T-helper 2 cell treated with Interferon-gamma antibody and Interleukin-4, amounts not matched to agents 5 μg/mL and 100 μg/mL, for 36 hours (primary cell): ENCODE results near the gene BCLAF1.

Source experiments
- DNase-seq: peaks from one replicate; pipeline ENCODE4 v3.0.0; 2021; ENCODE audit warnings: low spot score
- H3K27ac Mint-ChIP-seq: one replicate; pipeline ENCODE4 v1.8.0; 2021; ENCODE audit warnings: mild to moderate bottlenecking, mixed read lengths
- H3K27me3 Mint-ChIP-seq: one replicate; pipeline ENCODE4 v1.8.0; 2021; ENCODE audit warnings: low read depth, mixed read lengths
- H3K36me3 Mint-ChIP-seq: one replicate; pipeline ENCODE4 v1.8.0; 2021; ENCODE audit warnings: low read depth, mixed read lengths
- H3K4me1 Mint-ChIP-seq: one replicate; pipeline ENCODE4 v1.8.0; 2021; ENCODE audit warnings: low read depth, mixed read lengths
- H3K4me3 Mint-ChIP-seq: one replicate; pipeline ENCODE4 v1.8.0; 2022; ENCODE audit warnings: mild to moderate bottlenecking, moderate library complexity, mixed read lengths
- H3K9me3 Mint-ChIP-seq: one replicate; pipeline ENCODE4 v1.8.0; 2021; ENCODE audit warnings: mixed read lengths

BCLAF1 gene

DNA sequence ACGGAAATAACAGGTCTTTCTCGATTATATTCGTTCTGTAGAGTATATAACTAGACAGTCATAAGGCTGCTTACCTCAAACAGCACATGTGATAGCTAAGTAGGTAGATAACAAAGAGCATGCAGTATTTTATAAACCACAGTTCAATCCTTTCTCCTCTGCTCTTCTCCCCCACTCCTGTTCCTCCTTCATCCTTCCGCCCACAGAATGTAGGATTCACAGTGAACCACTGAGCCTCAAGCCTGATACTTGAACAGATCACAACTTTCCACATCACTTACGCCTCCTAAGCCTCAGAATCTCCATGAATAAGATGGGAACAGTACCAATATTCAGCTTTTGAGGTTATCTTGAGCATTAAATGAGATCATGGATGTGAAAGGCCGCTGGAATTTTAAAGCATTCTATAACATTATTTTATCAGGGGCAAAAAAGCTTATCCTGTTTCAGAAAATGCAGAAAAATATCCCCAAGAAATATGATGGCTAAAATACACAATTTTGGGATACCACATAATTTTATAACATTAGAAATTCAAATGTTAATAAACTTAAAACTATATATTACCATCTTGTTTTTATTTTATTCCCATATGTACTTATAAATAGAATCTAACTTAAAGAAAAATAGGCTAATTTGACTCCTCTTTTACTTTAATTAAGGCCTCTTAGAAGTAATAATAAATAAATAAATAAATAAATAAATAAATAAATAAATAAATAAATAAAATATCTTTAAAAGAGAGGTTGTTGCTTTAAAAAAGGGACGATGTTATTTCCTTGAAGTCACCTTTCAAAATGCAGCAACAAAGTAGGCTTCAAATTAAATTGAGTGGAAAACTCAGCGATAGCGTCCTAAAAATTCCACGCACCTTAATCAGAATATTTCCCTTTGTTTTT lies 72.9 kb downstream of the BCLAF1 start:
- Mint-ChIP-seq H3K9me3 (peaks cover 8% of the 10 kb centered on the region), H3K27ac (no peak overlapping the region), H3K27me3 (peaks cover 3% of the 10 kb centered on the region), H3K36me3 (no peaks in the 10 kb centered on the region), H3K4me3 (no peak overlapping the region), H3K4me1 (no peaks in the 10 kb centered on the region)
- DNase-seq = no peak

GRCh38 chr6:136213853-136214252 lies 75.8 kb downstream of the BCLAF1 start:
- no peak overlapping the region for H3K4me3 Mint-ChIP-seq
- peaks cover 3% of the 10 kb centered on the region for H3K27me3 Mint-ChIP-seq
- H3K4me1 Mint-ChIP-seq = no peaks in the 10 kb centered on the region
- no peak for DNase-seq
- no peaks in the 10 kb centered on the region for H3K9me3 Mint-ChIP-seq
- no peaks in the 10 kb centered on the region for H3K36me3 Mint-ChIP-seq
- H3K27ac Mint-ChIP-seq = no peak overlapping the region

DNA sequence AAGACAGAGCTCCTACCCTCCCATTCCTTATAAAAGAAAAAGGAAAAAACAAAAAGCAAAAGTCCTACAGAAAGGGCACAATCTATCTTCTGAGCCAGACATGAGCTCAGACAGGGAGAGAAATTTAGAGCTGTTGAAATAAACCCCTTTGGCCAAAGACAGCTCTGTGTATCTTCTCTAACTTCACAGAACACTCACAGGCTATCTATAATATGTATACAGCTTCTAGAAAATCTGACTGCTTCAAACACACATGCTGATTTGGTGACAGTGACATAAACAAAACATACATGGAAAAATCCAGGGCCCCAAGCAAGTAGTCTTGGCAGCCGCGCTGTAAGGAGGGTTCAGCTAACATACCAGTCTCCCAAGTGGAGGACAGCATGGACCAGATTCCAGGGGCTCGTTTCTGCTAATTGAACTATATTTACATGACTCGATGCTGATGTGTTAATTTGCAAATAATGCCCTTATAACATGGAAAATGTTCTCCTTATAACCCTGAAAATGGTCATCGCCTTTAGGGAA lies 76.6 kb downstream of the BCLAF1 start:
- Mint-ChIP-seq H3K27me3 (peaks cover 3% of the 10 kb centered on the region), H3K27ac (no peak overlapping the region), H3K9me3 (no peaks in the 10 kb centered on the region), H3K4me3 (no peak overlapping the region), H3K4me1 (no peaks in the 10 kb centered on the region), H3K36me3 (no peaks in the 10 kb centered on the region)
- DNase-seq = no peak

- Mint-ChIP-seq H3K4me1 (no peaks in the 10 kb centered on the region), H3K27ac (no peak overlapping the region), H3K27me3 (peaks cover 3% of the 10 kb centered on the region), H3K36me3 (no peaks in the 10 kb centered on the region), H3K9me3 (no peaks in the 10 kb centered on the region), H3K4me3 (no peak overlapping the region)
- DNase-seq = no peak
These were observed 77.0 kb downstream of the BCLAF1 start for GRCh38 chr6:136212608-136213007.

GRCh38 chr6:136210398-136211165 lies 79.1 kb downstream of the BCLAF1 start:
- H3K27ac Mint-ChIP-seq = no peak overlapping the region
- no peaks in the 10 kb centered on the region for H3K36me3 Mint-ChIP-seq
- no peak for DNase-seq
- peaks cover 1% of the 10 kb centered on the region for H3K27me3 Mint-ChIP-seq
- H3K4me1 Mint-ChIP-seq = no peaks in the 10 kb centered on the region
- H3K4me3 Mint-ChIP-seq = no peak overlapping the region
- no peaks in the 10 kb centered on the region for H3K9me3 Mint-ChIP-seq

- no peaks in the 10 kb centered on the region for H3K36me3 Mint-ChIP-seq
- H3K27ac Mint-ChIP-seq = no peak overlapping the region
- no peaks in the 10 kb centered on the region for H3K9me3 Mint-ChIP-seq
- H3K27me3 Mint-ChIP-seq = no peaks in the 10 kb centered on the region
- H3K4me3 Mint-ChIP-seq = no peak overlapping the region
- no peak for DNase-seq
- H3K4me1 Mint-ChIP-seq = no peaks in the 10 kb centered on the region
These were observed 80.2 kb downstream of the BCLAF1 start for GRCh38 chr6:136209496-136209895.

- Mint-ChIP-seq H3K4me1 (no peaks in the 10 kb centered on the region), H3K4me3 (no peak overlapping the region), H3K9me3 (no peaks in the 10 kb centered on the region), H3K36me3 (no peaks in the 10 kb centered on the region), H3K27me3 (no peaks in the 10 kb centered on the region), H3K27ac (no peak overlapping the region)
- no peak for DNase-seq
These were observed 80.9 kb downstream of the BCLAF1 start for GRCh38 chr6:136208783-136209182.
